ENCODE results near the gene CRISPLD2. TPM values are rescaled to one million over a fixed set of nuclear protein-coding genes. Genes with fewer than 3 reads are reported as not detected.

The CRISPLD2 gene
- total RNA-seq, 1 experiment from 2014 or later = 6.5 TPM

DNA sequence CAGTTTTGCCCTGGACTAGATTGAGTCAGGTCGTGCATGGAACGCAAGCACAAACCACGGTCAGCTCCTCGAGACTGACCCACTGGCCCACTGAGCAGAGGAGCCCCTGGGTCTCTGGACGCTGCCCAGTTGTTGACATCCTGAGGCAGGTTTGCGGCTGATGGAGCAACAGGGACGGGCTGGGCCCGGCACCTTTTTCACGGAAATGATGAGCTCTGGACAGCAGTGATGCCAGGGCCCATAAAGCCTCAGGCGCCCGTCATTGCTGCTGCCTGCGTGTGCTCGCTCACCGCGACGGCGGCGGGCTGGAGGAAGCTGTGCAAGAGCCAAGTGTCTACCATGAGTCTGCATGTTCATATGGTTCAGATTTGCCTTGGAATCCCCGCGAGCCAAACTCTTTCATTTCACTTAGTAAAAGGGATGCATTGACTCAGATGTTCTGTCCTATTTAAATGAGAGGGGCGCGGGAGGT is 30.8 kb upstream of the CRISPLD2 start:
- DNase-seq = no peak
- H3K9me3 Mint-ChIP-seq (ENCODE audit: low read depth, unreplicated experiment) = no peaks in the 10 kb centered on the region
- CTCF ChIA-PET = no interaction called here
- no TSS peak for BruUV-seq (replicated peaks)
- no peak overlapping the region for H3K27ac Mint-ChIP-seq (ENCODE audit: unreplicated experiment)
- peaks cover 21% of the 10 kb centered on the region for H3K4me1 Mint-ChIP-seq (ENCODE audit: low read depth, unreplicated experiment)
- no peaks in the 10 kb centered on the region for H3K27me3 Mint-ChIP-seq (ENCODE audit: unreplicated experiment)
- H3K36me3 Mint-ChIP-seq (ENCODE audit: insufficient read depth, unreplicated experiment) = peaks cover 14% of the 10 kb centered on the region
- no peak overlapping the region for H3K4me3 Mint-ChIP-seq (ENCODE audit: low read depth, unreplicated experiment)
- TF ChIP-seq, protein P1, sequence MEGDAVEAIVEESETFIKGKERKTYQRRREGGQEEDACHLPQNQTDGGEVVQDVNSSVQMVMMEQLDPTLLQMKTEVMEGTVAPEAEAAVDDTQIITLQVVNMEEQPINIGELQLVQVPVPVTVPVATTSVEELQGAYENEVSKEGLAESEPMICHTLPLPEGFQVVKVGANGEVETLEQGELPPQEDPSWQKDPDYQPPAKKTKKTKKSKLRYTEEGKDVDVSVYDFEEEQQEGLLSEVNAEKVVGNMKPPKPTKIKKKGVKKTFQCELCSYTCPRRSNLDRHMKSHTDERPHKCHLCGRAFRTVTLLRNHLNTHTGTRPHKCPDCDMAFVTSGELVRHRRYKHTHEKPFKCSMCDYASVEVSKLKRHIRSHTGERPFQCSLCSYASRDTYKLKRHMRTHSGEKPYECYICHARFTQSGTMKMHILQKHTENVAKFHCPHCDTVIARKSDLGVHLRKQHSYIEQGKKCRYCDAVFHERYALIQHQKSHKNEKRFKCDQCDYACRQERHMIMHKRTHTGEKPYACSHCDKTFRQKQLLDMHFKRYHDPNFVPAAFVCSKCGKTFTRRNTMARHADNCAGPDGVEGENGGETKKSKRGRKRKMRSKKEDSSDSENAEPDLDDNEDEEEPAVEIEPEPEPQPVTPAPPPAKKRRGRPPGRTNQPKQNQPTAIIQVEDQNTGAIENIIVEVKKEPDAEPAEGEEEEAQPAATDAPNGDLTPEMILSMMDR (IDR thresholded peaks at IDR 0.05; ENCODE audit: unreplicated experiment) = no peak
- intact Hi-C loops (cut with micrococcal nuclease; ENCODE audit: unreplicated experiment) = no loop called here

DNA sequence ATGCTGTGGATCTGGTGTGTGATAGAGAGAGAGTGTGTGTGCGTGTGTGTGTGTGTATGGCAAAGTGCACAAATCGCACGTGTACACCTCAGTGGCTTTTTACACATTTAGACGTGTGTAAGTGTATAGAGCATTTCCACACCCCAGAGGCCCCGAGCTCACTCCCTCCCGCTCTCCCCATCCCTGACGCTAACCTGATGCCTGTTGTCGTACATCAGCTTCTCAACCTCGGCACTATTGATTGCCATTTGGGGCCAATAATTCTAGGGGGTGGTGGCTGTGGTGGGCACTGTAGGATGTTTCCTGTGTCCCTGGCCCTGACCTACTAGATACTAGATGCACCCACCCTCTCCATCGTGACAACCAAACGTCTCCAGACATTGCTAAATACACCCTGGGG is 30.4 kb upstream of the CRISPLD2 start:
- DNase-seq = no peak
- H3K36me3 Mint-ChIP-seq (ENCODE audit: insufficient read depth, unreplicated experiment) = peaks cover 14% of the 10 kb centered on the region
- no peak overlapping the region for H3K4me3 Mint-ChIP-seq (ENCODE audit: low read depth, unreplicated experiment)
- no peak overlapping the region for H3K27ac Mint-ChIP-seq (ENCODE audit: unreplicated experiment)
- H3K27me3 Mint-ChIP-seq (ENCODE audit: unreplicated experiment) = no peaks in the 10 kb centered on the region
- TF ChIP-seq, protein P1 (IDR thresholded peaks at IDR 0.05; ENCODE audit: unreplicated experiment) = no peak
- CTCF ChIA-PET = no interaction called here
- H3K4me1 Mint-ChIP-seq (ENCODE audit: low read depth, unreplicated experiment) = peaks cover 21% of the 10 kb centered on the region
- intact Hi-C loops (cut with micrococcal nuclease; ENCODE audit: unreplicated experiment) = no loop called here
- no TSS peak for BruUV-seq (replicated peaks)
- no peaks in the 10 kb centered on the region for H3K9me3 Mint-ChIP-seq (ENCODE audit: low read depth, unreplicated experiment)

DNA sequence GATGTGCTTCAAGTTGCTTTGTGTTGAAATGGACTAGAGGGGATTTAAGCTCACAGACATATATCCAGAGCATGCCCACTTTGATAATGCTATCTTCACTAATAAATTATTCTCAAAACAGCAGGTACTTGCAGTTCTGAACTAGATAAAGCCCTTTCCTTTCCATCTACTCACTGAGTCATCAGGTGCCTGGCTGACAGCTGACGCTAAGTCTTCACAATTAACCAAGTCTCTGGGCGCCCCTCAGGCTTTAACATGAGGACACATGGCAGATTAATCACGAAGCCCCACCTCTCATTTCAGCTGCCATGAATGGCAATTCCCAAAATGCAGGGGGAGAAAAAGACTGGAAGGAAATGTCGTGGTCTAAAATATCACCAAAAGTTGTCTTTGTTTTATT is 29.5 kb upstream of the CRISPLD2 start:
- CTCF ChIA-PET = no interaction called here
- BruUV-seq (replicated peaks) = no TSS peak
- H3K36me3 Mint-ChIP-seq (ENCODE audit: insufficient read depth, unreplicated experiment) = peaks cover 14% of the 10 kb centered on the region
- H3K4me1 Mint-ChIP-seq (ENCODE audit: low read depth, unreplicated experiment) = peaks cover 12% of the 10 kb centered on the region
- intact Hi-C loops (cut with micrococcal nuclease; ENCODE audit: unreplicated experiment) = no loop called here
- no peak overlapping the region for H3K27ac Mint-ChIP-seq (ENCODE audit: unreplicated experiment)
- no peaks in the 10 kb centered on the region for H3K9me3 Mint-ChIP-seq (ENCODE audit: low read depth, unreplicated experiment)
- DNase-seq = no peak
- H3K27me3 Mint-ChIP-seq (ENCODE audit: unreplicated experiment) = no peaks in the 10 kb centered on the region
- TF ChIP-seq, protein P1 (IDR thresholded peaks at IDR 0.05; ENCODE audit: unreplicated experiment) = no peak
- no peak overlapping the region for H3K4me3 Mint-ChIP-seq (ENCODE audit: low read depth, unreplicated experiment)

DNA sequence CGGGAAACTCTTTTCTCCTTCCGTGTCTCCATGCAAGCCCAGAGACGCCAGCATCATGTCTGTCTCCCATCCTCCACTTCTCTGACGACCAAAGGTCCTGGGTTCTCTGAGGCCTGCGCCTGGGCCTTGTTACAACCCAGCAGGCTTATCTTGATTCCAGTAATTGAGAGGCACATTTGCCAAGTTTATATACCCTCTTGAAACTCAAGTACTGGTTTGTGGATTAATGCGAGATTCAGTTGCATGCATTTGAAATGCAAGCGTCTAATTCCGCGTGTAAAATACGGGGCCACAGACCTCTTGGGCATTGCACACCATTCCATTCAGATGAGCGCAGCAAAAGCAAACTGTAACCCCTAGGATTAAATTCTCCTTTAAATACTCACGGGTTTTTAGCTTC is 28.7 kb upstream of the CRISPLD2 start:
- no peaks in the 10 kb centered on the region for H3K9me3 Mint-ChIP-seq (ENCODE audit: low read depth, unreplicated experiment)
- no peaks in the 10 kb centered on the region for H3K27me3 Mint-ChIP-seq (ENCODE audit: unreplicated experiment)
- no peak overlapping the region for H3K27ac Mint-ChIP-seq (ENCODE audit: unreplicated experiment)
- H3K36me3 Mint-ChIP-seq (ENCODE audit: insufficient read depth, unreplicated experiment) = peaks cover 11% of the 10 kb centered on the region
- intact Hi-C loops (cut with micrococcal nuclease; ENCODE audit: unreplicated experiment) = no loop called here
- TF ChIP-seq, protein P1 (IDR thresholded peaks at IDR 0.05; ENCODE audit: unreplicated experiment) = no peak
- BruUV-seq (replicated peaks) = no TSS peak
- DNase-seq = no peak
- CTCF ChIA-PET = no interaction called here
- H3K4me1 Mint-ChIP-seq (ENCODE audit: low read depth, unreplicated experiment) = peaks cover 6% of the 10 kb centered on the region
- H3K4me3 Mint-ChIP-seq (ENCODE audit: low read depth, unreplicated experiment) = no peak overlapping the region

Measured in Calu3 (cell line).